ENCODE measurements around the gene PDGFD.

The PDGFD gene

DNA sequence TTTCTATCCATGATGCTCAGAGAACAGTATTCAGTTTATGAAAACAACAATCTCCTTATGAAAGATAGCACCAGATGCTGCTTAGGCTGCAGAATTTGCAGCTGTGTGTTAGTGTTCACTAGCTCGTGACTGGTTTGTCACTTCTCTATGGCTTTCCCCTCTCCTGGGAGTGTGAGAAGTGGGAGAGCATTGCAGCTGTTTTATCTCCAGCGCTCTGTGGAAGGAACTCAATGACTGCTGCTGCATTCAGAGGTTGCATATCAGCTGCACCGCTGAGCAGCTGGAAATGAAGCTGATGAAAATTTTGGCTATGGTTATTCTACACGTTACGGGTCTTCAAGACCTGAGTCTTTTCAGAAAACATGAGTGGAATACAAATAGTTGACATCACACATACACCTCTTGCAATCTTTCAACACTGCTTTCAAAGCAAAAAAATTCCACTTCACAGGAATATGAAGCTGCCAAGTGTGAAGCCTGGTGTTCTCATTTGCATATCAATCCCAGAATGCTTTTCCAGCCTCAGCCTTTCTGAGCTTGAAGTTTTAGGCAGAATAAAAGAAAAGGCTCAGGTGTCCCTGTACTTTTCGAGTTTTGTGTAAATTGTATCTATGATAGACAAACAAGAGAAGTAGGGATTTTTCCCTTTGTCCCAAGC is 276.8 kb downstream of the PDGFD start:
- DNase-seq (ENCODE audit: insufficient read length) (no peak), FAIRE-seq (no peak)
- TF ChIP-seq POLR2A (IDR thresholded peaks at IDR 0.05; ENCODE audit: low read depth, low read length): no peak
- TF ChIP-seq TAF1 (IDR thresholded peaks at IDR 0.05; ENCODE audit: borderline replicate concordance, low read depth, low read length): no peak
- no peak for TF ChIP-seq POLR2AphosphoS5 (IDR thresholded peaks at IDR 0.05; ENCODE audit: low read depth, low read length)

DNA sequence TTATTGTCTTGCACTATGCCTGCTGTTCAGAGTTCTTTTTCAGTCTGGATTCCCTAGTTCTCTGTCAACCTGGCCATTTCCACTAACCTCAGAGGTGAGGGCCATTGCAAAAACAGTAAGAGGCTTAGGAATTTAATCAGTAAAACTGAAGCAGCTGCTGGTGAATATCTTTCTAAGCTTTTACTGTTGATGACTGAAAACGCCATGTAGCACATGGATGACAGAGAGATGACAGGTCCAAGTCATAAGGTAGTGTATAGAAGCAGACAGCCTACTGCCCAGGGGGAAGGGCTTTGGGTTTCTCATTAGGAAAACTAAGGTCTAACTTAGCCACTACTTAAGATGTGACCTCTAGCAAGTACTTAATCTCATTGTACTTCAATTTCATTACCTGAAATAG is 280.1 kb downstream of the PDGFD start:
- no peak for DNase-seq (ENCODE audit: insufficient read length)
- FAIRE-seq: no peak
- TF ChIP-seq POLR2A (IDR thresholded peaks at IDR 0.05; ENCODE audit: low read depth, low read length) (no peak), POLR2AphosphoS5 (IDR thresholded peaks at IDR 0.05; ENCODE audit: low read depth, low read length) (no peak), TAF1 (IDR thresholded peaks at IDR 0.05; ENCODE audit: borderline replicate concordance, low read depth, low read length) (no peak)

DNA sequence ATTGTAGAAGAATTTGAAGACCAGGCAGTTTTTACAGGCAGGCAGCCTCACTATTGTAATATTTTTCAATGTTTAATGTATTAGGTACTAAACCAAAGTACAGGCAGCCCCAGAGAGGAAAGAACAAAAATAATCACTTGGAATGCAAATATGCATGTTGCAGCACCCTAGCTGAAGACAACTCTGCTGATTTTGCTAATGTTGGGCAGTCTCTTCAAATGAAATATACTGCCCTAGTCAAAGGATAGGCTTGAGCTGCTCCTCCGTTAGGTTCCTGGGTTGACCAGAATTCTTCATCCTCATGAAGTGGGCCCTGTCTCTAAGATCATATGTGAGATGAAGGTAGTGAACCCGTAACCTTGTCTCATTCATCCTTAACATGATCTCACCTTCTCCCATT is 280.7 kb downstream of the PDGFD start:
- DNase-seq (ENCODE audit: insufficient read length) (no peak), FAIRE-seq (no peak)
- TF ChIP-seq POLR2A (IDR thresholded peaks at IDR 0.05; ENCODE audit: low read depth, low read length): no peak
- no peak for TF ChIP-seq POLR2AphosphoS5 (IDR thresholded peaks at IDR 0.05; ENCODE audit: low read depth, low read length)
- TF ChIP-seq TAF1 (IDR thresholded peaks at IDR 0.05; ENCODE audit: borderline replicate concordance, low read depth, low read length): no peak

- no peak for TF ChIP-seq TAF1 (IDR thresholded peaks at IDR 0.05; ENCODE audit: borderline replicate concordance, low read depth, low read length)
- no peak for TF ChIP-seq POLR2A (IDR thresholded peaks at IDR 0.05; ENCODE audit: low read depth, low read length)
- no peak for TF ChIP-seq POLR2AphosphoS5 (IDR thresholded peaks at IDR 0.05; ENCODE audit: low read depth, low read length)
- FAIRE-seq (no peak), DNase-seq (ENCODE audit: insufficient read length) (no peak)
Measured at GRCh38 chr11:103881584-103881983, 282.4 kb downstream of the PDGFD start.

DNA sequence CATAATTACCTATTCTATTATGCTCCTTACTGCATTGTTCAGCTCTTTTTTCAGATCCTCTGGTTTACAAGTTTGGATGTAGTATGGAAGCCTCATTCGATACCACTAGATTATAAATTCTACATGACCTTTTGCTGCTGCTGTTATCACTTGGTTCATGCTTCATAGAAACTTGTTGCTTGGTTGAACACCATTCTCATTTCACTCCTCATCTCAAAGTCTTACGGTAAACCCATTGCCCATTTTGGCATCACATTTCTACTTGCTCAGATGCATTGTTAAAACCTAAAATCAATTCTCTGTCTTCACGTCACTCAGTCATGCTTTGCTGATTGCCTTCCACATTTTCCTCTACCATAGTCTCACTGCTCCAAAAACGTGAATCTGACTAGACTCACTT is 283.0 kb downstream of the PDGFD start:
- no peak for TF ChIP-seq TAF1 (IDR thresholded peaks at IDR 0.05; ENCODE audit: borderline replicate concordance, low read depth, low read length)
- DNase-seq (ENCODE audit: insufficient read length) (no peak), FAIRE-seq (peak; percentile 50)

- FAIRE-seq: no peak
Measured at GRCh38 chr11:103878646-103879045, 285.3 kb downstream of the PDGFD start.

DNA sequence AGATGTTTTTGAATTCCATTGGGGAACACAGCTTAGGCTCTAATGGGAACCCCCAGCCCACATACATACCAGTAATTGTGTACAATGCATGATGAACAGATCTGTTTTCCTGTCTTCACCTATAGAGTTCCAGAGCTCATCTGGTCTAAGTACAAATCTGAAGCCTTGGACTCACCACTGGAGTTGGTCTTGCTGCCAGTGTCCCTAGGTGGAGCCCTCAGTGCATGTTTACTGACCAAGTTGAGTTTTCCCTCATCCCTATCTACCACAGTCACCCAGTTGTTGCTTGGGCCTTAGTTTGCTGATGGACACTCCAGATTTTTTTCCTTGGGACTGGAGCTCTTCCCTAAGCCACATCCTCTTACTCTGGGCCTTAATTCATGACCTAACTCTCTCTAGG is 286.7 kb downstream of the PDGFD start:
- no peak for DNase-seq (ENCODE audit: insufficient read length)
- TF ChIP-seq TAF1 (IDR thresholded peaks at IDR 0.05; ENCODE audit: borderline replicate concordance, low read depth, low read length): no peak
- TF ChIP-seq POLR2AphosphoS5 (IDR thresholded peaks at IDR 0.05; ENCODE audit: low read depth, low read length): no peak
- TF ChIP-seq POLR2A (IDR thresholded peaks at IDR 0.05; ENCODE audit: low read depth, low read length): no peak
- FAIRE-seq: peak; percentile 77

More at GRCh38 chr11:103878646-103879045, 285.3 kb downstream of the PDGFD start:
- TF ChIP-seq POLR2A (IDR thresholded peaks at IDR 0.05; ENCODE audit: low read depth, low read length) (no peak), TAF1 (IDR thresholded peaks at IDR 0.05; ENCODE audit: borderline replicate concordance, low read depth, low read length) (no peak), POLR2AphosphoS5 (IDR thresholded peaks at IDR 0.05; ENCODE audit: low read depth, low read length) (no peak)
- DNase-seq (ENCODE audit: insufficient read length): no peak

- FAIRE-seq (peak; percentile 68), DNase-seq (ENCODE audit: insufficient read length) (no peak)
- TF ChIP-seq TAF1 (IDR thresholded peaks at IDR 0.05; ENCODE audit: borderline replicate concordance, low read depth, low read length): no peak
- TF ChIP-seq POLR2AphosphoS5 (IDR thresholded peaks at IDR 0.05; ENCODE audit: low read depth, low read length): no peak
- no peak for TF ChIP-seq POLR2A (IDR thresholded peaks at IDR 0.05; ENCODE audit: low read depth, low read length)
Measured at GRCh38 chr11:103875855-103876510, 288.0 kb downstream of the PDGFD start.

DNA sequence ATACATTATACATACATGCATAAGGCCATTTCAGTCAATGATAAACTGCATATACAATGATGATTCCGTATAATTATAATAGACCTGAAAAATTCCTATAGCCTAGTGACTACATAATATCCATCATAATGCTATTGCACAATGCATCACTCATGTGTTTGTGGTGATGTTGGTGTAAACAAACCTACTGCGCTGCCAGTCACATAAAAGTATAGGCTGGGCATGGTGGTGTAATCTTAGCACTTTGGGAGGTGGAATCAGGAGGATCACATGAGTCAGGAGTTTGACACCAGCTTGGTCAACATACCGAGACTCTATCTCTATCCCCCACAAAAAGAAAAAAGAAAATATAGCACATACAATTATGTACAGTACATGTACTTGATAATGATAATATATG is 291.2 kb downstream of the PDGFD start:
- no peak for DNase-seq (ENCODE audit: insufficient read length)
- FAIRE-seq: no peak
- TF ChIP-seq POLR2A (IDR thresholded peaks at IDR 0.05; ENCODE audit: low read depth, low read length): no peak
- no peak for TF ChIP-seq TAF1 (IDR thresholded peaks at IDR 0.05; ENCODE audit: borderline replicate concordance, low read depth, low read length)
- no peak for TF ChIP-seq POLR2AphosphoS5 (IDR thresholded peaks at IDR 0.05; ENCODE audit: low read depth, low read length)

DNA sequence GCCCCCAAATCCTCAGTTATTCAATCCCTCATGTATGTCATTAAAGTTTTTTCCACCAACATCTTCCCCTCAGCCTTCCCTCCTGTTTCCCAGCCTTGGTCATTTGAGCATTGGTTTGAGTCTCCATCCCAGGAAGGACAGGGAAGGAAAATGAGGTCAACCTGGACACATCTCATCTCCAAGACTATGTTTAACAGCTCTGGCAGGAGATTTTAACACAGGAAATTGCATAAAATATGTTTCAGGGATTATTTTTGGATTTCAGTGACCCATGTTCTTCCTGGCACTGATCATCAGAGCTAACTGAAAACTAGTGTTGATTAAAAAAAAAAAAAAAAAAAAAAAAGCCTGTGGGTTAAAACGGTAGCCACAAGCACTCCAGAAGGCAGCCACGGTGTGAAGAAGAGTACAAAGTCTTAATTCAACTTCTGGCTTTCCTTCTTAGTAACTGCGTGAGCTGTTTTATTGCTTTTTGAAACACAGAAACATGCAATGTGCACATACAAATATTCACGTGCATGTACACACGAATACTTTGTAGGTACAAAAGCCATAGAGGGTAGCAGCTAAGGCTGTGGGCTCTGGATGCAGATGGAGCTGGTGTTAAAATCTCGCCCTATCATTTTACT is 291.9 kb downstream of the PDGFD start:
- FAIRE-seq (no peak), DNase-seq (ENCODE audit: insufficient read length) (no peak)
- TF ChIP-seq POLR2AphosphoS5 (IDR thresholded peaks at IDR 0.05; ENCODE audit: low read depth, low read length) (no peak), TAF1 (IDR thresholded peaks at IDR 0.05; ENCODE audit: borderline replicate concordance, low read depth, low read length) (no peak), POLR2A (IDR thresholded peaks at IDR 0.05; ENCODE audit: low read depth, low read length) (no peak)

DNA sequence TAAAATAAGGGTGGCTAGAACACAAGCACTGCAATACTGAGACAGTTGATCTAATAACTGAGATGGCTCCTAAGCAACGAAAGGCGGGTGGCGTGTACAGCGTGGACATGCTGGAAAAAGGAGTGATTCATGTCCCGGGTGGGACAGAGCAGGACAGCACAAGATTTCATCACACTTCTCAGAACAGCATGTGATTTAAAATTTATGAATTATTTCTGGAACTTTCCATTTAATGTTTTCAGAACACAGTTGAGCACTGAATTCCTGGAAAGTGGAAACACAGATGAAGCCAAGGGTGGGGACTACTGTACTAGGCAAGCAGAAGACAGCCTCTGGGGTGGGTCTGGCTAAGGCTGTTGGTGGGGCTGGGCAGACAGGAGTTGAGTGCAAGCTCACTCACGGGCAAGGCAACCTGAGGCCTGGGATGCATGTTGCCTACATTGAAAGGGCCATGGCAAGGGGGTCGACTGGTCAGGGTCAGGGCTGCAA is 293.1 kb downstream of the PDGFD start:
- TF ChIP-seq POLR2AphosphoS5 (IDR thresholded peaks at IDR 0.05; ENCODE audit: low read depth, low read length): no peak
- no peak for TF ChIP-seq TAF1 (IDR thresholded peaks at IDR 0.05; ENCODE audit: borderline replicate concordance, low read depth, low read length)
- TF ChIP-seq POLR2A (IDR thresholded peaks at IDR 0.05; ENCODE audit: low read depth, low read length): no peak
- DNase-seq (ENCODE audit: insufficient read length): no peak
- FAIRE-seq: no peak

DNA sequence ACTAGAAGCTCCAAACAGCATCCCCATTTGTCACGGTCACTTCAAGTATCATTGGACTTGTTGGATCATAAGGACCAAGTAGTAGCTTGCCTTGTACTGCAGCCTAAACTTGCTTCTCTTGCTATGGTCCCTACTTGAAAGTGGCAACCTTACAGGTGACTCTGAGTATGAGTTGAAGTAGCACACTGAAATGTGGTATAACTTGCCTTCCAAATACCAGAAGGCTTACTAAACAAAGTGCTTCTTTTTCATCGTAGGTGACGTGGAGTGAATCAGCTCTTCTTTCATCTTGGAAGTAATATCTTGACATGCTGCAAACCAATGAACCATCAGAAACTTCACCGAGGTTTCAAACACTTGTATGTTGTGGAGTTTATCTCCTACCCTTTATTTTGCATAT is 296.5 kb downstream of the PDGFD start:
- DNase-seq (ENCODE audit: insufficient read length) (no peak), FAIRE-seq (no peak)
- TF ChIP-seq TAF1 (IDR thresholded peaks at IDR 0.05; ENCODE audit: borderline replicate concordance, low read depth, low read length): no peak
- no peak for TF ChIP-seq POLR2A (IDR thresholded peaks at IDR 0.05; ENCODE audit: low read depth, low read length)
- no peak for TF ChIP-seq POLR2AphosphoS5 (IDR thresholded peaks at IDR 0.05; ENCODE audit: low read depth, low read length)

All from GM12892 (cell line).